ENCODE measurements around the gene CUL5. TPM values are rescaled to one million over a fixed set of nuclear protein-coding genes. Genes with fewer than 3 reads are reported as not detected.

Gene CUL5
- polyA plus RNA-seq, 4 donors, result 37.9 to 49.4 (median 47.5) TPM

Other genes starting within 250 kb of the CUL5 start
- gene SLC35F2, start 150.1 kb upstream of the CUL5 start, polyA plus RNA-seq (ENCODE audit: insufficient read length in 4 of 4), result 10 to 100 TPM; 13.2 to 17.3 (median 16.2) TPM
- 1 to 10 TPM in 1 of 4 donors, under 1 TPM in 3; 0.52 to 1.2 (median 0.66) TPM for gene RAB39A, start 80.5 kb upstream of the CUL5 start, polyA plus RNA-seq (ENCODE audit: insufficient read length in 4 of 4)
- gene ACAT1, start 112.7 kb downstream of the CUL5 start, polyA plus RNA-seq (ENCODE audit: insufficient read length in 4 of 4), result 100 to 1,000 TPM in 2 of 4 donors, 10 to 100 TPM in 2; 84.1 to 115 (median 96.3) TPM
- 10 to 100 TPM; 15.7 to 21.5 (median 20.0) TPM for gene NPAT, start 213.7 kb downstream of the CUL5 start, polyA plus RNA-seq (ENCODE audit: insufficient read length in 4 of 4)
- 10 to 100 TPM; 53.2 to 66.9 (median 58.7) TPM for gene ATM, start 214.2 kb downstream of the CUL5 start, polyA plus RNA-seq (ENCODE audit: insufficient read length in 4 of 4)

All from right renal pelvis (tissue), 4 donors.